ENCODE measurements around the gene PLA2G15. TPM values are rescaled to one million over a fixed set of nuclear protein-coding genes. Genes with fewer than 3 reads are reported as not detected.

The PLA2G15 gene
- polyA plus RNA-seq, 2 of the 4 experiments (the other 2 are of a cell fraction), result 4.8 to 8.7 TPM

DNA sequence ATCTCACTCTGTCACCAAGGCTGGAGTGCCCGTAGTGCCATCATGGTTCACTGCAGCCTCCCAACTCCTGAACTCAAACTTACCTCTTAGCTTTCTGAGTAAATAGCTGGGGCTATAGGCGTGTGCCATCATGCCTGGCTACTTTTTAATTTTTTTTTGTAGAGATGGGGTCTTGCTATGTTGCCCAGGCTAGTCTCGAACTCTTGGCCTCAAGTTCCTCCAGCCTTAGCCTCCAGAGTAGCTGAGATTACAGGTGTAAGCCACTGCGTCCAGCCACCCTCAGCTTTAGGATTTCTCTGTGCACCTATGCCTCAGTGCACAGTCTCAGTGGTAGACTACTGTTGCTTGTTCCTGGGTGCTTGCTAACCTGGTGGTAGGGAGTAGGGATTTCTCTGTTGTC lies 24.6 kb downstream of the PLA2G15 start (continued):
- TF ChIP-seq POLR2A (IDR thresholded peaks at IDR 0.05; ENCODE audit: low read length) (no peak), FOSL2 (IDR thresholded peaks at IDR 0.05) (no peak), FOSL2 (CRISPR knock-in tag; IDR thresholded peaks at IDR 0.05) (no peak)

DNA sequence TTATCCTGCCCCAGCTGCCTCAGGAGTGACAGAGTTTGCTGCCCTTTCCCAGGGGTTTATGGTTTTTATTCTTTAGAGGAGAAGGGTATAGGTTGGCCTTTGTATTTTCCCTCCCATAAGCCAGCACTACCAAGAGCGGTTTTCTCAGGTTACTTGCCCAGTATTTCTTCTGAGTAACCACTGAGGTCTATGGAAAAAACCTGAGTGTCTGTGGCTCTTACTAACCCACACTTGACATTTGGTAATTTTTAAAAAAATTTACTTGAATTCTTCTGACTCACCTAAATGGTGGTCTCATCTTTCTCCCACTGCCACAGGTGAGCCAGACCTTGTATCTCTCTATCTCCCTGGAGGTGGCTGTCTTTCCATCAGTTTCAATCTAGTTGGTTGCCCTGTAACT lies 25.2 kb downstream of the PLA2G15 start:
- Histone ChIP-seq H3K9me3 (no peaks in the 10 kb centered on the region), H3K4me1 (peaks cover 43% of the 10 kb centered on the region), H3K4me3 (no peak overlapping the region), H3K4me2 (no peak overlapping the region), H3K27ac (no peak overlapping the region)
- no peak for ATAC-seq
- no peak for DNase-seq (ENCODE audit: low read depth in 1 of 2, low spot score in 1 of 2)
- POLR2A ChIA-PET, result no interaction called here
- CTCF ChIA-PET, result interaction anchor here (0.6 to 2.0 kb wide), 4 partner anchors 9 to 436 kb away, joined by 3 to 9 read pairs (median 5); no protein-coding TSS in a partner anchor
- FAIRE-seq, result no peak
- WGBS (ENCODE audit: missing lambda C conversion rate), result 39% methylated on average over 1 of the region's 1 CpG
- TF ChIP-seq, protein P1, sequence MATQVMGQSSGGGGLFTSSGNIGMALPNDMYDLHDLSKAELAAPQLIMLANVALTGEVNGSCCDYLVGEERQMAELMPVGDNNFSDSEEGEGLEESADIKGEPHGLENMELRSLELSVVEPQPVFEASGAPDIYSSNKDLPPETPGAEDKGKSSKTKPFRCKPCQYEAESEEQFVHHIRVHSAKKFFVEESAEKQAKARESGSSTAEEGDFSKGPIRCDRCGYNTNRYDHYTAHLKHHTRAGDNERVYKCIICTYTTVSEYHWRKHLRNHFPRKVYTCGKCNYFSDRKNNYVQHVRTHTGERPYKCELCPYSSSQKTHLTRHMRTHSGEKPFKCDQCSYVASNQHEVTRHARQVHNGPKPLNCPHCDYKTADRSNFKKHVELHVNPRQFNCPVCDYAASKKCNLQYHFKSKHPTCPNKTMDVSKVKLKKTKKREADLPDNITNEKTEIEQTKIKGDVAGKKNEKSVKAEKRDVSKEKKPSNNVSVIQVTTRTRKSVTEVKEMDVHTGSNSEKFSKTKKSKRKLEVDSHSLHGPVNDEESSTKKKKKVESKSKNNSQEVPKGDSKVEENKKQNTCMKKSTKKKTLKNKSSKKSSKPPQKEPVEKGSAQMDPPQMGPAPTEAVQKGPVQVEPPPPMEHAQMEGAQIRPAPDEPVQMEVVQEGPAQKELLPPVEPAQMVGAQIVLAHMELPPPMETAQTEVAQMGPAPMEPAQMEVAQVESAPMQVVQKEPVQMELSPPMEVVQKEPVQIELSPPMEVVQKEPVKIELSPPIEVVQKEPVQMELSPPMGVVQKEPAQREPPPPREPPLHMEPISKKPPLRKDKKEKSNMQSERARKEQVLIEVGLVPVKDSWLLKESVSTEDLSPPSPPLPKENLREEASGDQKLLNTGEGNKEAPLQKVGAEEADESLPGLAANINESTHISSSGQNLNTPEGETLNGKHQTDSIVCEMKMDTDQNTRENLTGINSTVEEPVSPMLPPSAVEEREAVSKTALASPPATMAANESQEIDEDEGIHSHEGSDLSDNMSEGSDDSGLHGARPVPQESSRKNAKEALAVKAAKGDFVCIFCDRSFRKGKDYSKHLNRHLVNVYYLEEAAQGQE (IDR thresholded peaks at IDR 0.05), result no peak
- TF ChIP-seq, protein P2, sequence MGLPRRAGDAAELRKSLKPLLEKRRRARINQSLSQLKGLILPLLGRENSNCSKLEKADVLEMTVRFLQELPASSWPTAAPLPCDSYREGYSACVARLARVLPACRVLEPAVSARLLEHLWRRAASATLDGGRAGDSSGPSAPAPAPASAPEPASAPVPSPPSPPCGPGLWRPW (IDR thresholded peaks at IDR 0.05), result no peak
- TF ChIP-seq ESRRA (IDR thresholded peaks at IDR 0.05; ENCODE audit: borderline replicate concordance, low read length), result no peak
- TF ChIP-seq, protein P3, sequence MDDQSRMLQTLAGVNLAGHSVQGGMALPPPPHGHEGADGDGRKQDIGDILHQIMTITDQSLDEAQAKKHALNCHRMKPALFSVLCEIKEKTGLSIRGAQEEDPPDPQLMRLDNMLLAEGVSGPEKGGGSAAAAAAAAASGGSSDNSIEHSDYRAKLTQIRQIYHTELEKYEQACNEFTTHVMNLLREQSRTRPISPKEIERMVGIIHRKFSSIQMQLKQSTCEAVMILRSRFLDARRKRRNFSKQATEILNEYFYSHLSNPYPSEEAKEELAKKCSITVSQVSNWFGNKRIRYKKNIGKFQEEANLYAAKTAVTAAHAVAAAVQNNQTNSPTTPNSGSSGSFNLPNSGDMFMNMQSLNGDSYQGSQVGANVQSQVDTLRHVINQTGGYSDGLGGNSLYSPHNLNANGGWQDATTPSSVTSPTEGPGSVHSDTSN (IDR thresholded peaks at IDR 0.05), result no peak
- no peak for TF ChIP-seq HEYL (CRISPR knock-in tag; IDR thresholded peaks at IDR 0.05)
- no peak for TF ChIP-seq CHD2 (IDR thresholded peaks at IDR 0.05; ENCODE audit: low read length, partially characterized antibody)
- TF ChIP-seq, protein P4, sequence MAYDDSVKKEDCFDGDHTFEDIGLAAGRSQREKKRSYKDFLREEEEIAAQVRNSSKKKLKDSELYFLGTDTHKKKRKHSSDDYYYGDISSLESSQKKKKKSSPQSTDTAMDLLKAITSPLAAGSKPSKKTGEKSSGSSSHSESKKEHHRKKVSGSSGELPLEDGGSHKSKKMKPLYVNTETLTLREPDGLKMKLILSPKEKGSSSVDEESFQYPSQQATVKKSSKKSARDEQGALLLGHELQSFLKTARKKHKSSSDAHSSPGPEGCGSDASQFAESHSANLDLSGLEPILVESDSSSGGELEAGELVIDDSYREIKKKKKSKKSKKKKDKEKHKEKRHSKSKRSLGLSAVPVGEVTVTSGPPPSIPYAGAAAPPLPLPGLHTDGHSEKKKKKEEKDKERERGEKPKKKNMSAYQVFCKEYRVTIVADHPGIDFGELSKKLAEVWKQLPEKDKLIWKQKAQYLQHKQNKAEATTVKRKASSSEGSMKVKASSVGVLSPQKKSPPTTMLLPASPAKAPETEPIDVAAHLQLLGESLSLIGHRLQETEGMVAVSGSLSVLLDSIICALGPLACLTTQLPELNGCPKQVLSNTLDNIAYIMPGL (CRISPR knock-in tag; IDR thresholded peaks at IDR 0.05; ENCODE audit: borderline replicate concordance), result no peak
- no peak for TF ChIP-seq GATA3 (IDR thresholded peaks at IDR 0.05; ENCODE audit: borderline replicate concordance)
- TF ChIP-seq, protein P5, sequence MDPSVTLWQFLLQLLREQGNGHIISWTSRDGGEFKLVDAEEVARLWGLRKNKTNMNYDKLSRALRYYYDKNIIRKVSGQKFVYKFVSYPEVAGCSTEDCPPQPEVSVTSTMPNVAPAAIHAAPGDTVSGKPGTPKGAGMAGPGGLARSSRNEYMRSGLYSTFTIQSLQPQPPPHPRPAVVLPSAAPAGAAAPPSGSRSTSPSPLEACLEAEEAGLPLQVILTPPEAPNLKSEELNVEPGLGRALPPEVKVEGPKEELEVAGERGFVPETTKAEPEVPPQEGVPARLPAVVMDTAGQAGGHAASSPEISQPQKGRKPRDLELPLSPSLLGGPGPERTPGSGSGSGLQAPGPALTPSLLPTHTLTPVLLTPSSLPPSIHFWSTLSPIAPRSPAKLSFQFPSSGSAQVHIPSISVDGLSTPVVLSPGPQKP (IDR thresholded peaks at IDR 0.05; ENCODE audit: low read depth, low read length), result no peak
- TF ChIP-seq HOXB5 (CRISPR knock-in tag; IDR thresholded peaks at IDR 0.05), result no peak
- TF ChIP-seq ZNF302 (CRISPR knock-in tag; IDR thresholded peaks at IDR 0.05), result no peak
- TF ChIP-seq FOXS1 (CRISPR knock-in tag; IDR thresholded peaks at IDR 0.05), result no peak
- no peak for TF ChIP-seq SREBF2 (IDR thresholded peaks at IDR 0.05)
- TF ChIP-seq ZFP36 (IDR thresholded peaks at IDR 0.05; ENCODE audit: borderline replicate concordance, partially characterized antibody), result no peak
- TF ChIP-seq HOXB13 (CRISPR knock-in tag; IDR thresholded peaks at IDR 0.05; ENCODE audit: low read depth), result no peak
- no peak for TF ChIP-seq FOSB (CRISPR knock-in tag; IDR thresholded peaks at IDR 0.05)
